Sigmoid colon (tissue), 7 donors: Measurements from ENCODE around the gene CD300H. TPM values are rescaled to one million over a fixed set of nuclear protein-coding genes. Genes with fewer than 3 reads are reported as not detected.
A peak's percentile ranks its signal among the peaks of the same experiment; 100 is the strongest.
"Not testable (repeated sequence)": the region's sequence is repeated elsewhere in the genome, so short reads cannot be mapped to it uniquely, and the experiment has no call there.

Source experiments
- DNase-seq: peaks from one replicate; pipeline ENCODE4 v3.0.0-alpha.2; 2019
- H3K27ac ChIP-seq, 4 donors: fragments of 200-600 bp; sonication (generic); one replicate each; pipeline ENCODE4 v1.5.1; 2016 to 2019; ENCODE audit warnings: mild to moderate bottlenecking in 1 of 4
- H3K27me3 ChIP-seq, 3 donors: fragments of 200-600 bp; sonication (generic); one replicate each; pipeline ENCODE4 v1.5.1; 2019; ENCODE audit warnings: mild to moderate bottlenecking in 1 of 3
- H3K36me3 ChIP-seq, 4 donors: fragments of 200-600 bp; sonication (generic); one replicate each; pipeline ENCODE4 v1.5.1; 2016 to 2019
- H3K4me1 ChIP-seq, 4 donors: fragments of 200-600 bp; sonication (generic); one replicate each; pipeline ENCODE4 v1.5.1; 2017 to 2019
- H3K4me3 ChIP-seq, 4 donors: fragments of 200-600 bp; sonication (generic); one replicate each; pipeline ENCODE4 v1.5.1; 2017 to 2019; ENCODE audit warnings: mild to moderate bottlenecking in 2 of 4, moderate library complexity in 1 of 4
- H3K9me3 ChIP-seq, 4 donors: fragments of 200-600 bp in 3 of 4; sonication (generic) in 3 of 4; one replicate each; pipeline versions ENCODE4 v1.5.1 to v1.6.1; 2013 to 2019
- CTCF ChIP-seq, 4 experiments: fragments of 450-650 bp in 3 of 4; fragments of 200-600 bp in 1 of 4; IDR thresholded peaks; one replicate each; pipeline ENCODE4 v1.5.1; 2016 to 2019; ENCODE audit warnings: antibody characterized with exemption in 4 of 4, mild to moderate bottlenecking in 3 of 4, moderate library complexity in 2 of 4
- EP300 ChIP-seq, 4 donors: sonication (generic); formaldehyde crosslinking; IDR thresholded peaks; one replicate each; pipeline ENCODE4 v1.6.1; 2017; ENCODE audit warnings: antibody characterized with exemption in 4 of 4
- POLR2A ChIP-seq, 2 donors: fragments of 450-650 bp; IDR thresholded peaks; one replicate each; pipeline ENCODE4 v1.6.1; 2016; ENCODE audit warnings: antibody characterized with exemption in 2 of 2, mild to moderate bottlenecking in 2 of 2, moderate library complexity in 2 of 2
- POLR2AphosphoS5 ChIP-seq, 4 donors: sonication (generic); formaldehyde crosslinking; IDR thresholded peaks; one replicate each; pipeline ENCODE4 v1.6.1; 2017; ENCODE audit warnings: antibody characterized with exemption in 4 of 4
- WGBS, 2 donors: extraction: QIAGEN DNeasy Blood & Tissue Kit; methylation state at CpG; one replicate each; pipeline ENCODE4 v1.1.7; 2013; 5-methylcytosine and 5-hydroxymethylcytosine counted together
- intact Hi-C: fragments of 100-400 bp; cut with DNase I; formaldehyde crosslinking; loops from one replicate; pipeline ENCODE4 v1.15.1; 2023
- polyA plus RNA-seq, 3 donors: library from polyadenylated mRNA; stranded (reverse); fragments of 200-250 nt; gene quantifications; one replicate each; pipeline ENCODE4 v1.2.3, GENCODE V29; 2013
- total RNA-seq, 4 donors: library from RNA; depleted of rRNA; stranded (reverse); fragments of >200 nt; gene quantifications; one replicate each; pipeline ENCODE4 v1.1.0, GENCODE V29; 2016
- donor health status: healthy with polysubstance abuse.
- donor health status: Bipolar disorder and iron deficiency.
- donor health status: healthy.

CD300H gene
- total and polyA plus RNA-seq, 7 donors, result 0.20 TPM; not detected in 6

DNA sequence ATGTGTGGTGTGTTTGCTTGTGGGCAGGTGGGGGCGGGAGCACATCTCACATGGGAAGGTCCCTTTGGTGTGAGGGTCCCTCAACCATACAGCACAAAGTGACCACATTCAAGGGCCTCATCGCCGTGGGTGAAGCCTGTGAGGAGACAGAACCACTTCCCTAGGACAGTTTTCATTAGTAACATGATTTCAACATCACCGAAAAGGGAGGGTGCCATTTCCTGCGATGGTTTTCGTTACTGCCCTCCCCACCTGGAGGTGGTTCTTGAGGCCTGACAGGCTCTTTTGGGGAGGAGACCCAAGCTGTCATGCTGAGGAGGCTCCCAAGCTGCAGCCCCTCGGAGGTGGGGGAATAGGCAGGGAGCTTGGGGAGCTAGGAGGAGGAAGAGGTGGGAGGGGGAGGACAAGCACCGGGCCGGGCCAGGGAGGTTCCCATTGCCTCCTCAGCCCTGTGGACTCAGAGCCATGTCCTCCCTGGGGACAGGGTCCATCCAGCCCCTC is 45.6 kb downstream of the CD300H start:
- intact Hi-C loops, result no loop called here
- Histone ChIP-seq H3K36me3 (no peaks in the 10 kb centered on the region), H3K27me3 (no peaks in the 10 kb centered on the region), H3K4me3 (no peak overlapping the region), H3K27ac (peak overlapping the region in 3 of 4 donors; percentile 55 to 70 (median 62)), H3K4me1 (no peaks in the 10 kb centered on the region), H3K9me3 (peaks cover 0 to 6% (median 0%) of the 10 kb centered on the region in 4 donors)
- DNase-seq, result no peak
- TF ChIP-seq POLR2AphosphoS5 (IDR thresholded peaks at IDR 0.05) (no peak), POLR2A (IDR thresholded peaks at IDR 0.05) (no peak), EP300 (IDR thresholded peaks at IDR 0.05) (no peak), CTCF (IDR thresholded peaks at IDR 0.05) (no peak)
- WGBS, 2 donors, result 48 to 79% methylated on average over 9 of the region's 9 CpGs

- 80 to 91% methylated on average over 21 of the region's 21 CpGs for WGBS, 2 donors
- no peak overlapping the region for H3K4me3 ChIP-seq
- intact Hi-C loops, result no loop called here
- no peaks in the 10 kb centered on the region for H3K4me1 ChIP-seq
- peak overlapping the region; percentile 27 to 70 (median 58) for H3K27ac ChIP-seq
- H3K36me3 ChIP-seq, result no peaks in the 10 kb centered on the region
- TF ChIP-seq POLR2AphosphoS5 (IDR thresholded peaks at IDR 0.05) (peak in 1 of 4 donors; percentile 36), EP300 (IDR thresholded peaks at IDR 0.05) (peak in 1 of 4 donors; percentile 35), POLR2A (IDR thresholded peaks at IDR 0.05) (no peak), CTCF (IDR thresholded peaks at IDR 0.05) (no peak)
- no peaks in the 10 kb centered on the region for H3K27me3 ChIP-seq
- DNase-seq, result no peak
- H3K9me3 ChIP-seq, result peaks cover 0 to 6% (median 0%) of the 10 kb centered on the region in 4 donors
Measured at GRCh38 chr17:74520790-74521480, 46.4 kb downstream of the CD300H start.

DNA sequence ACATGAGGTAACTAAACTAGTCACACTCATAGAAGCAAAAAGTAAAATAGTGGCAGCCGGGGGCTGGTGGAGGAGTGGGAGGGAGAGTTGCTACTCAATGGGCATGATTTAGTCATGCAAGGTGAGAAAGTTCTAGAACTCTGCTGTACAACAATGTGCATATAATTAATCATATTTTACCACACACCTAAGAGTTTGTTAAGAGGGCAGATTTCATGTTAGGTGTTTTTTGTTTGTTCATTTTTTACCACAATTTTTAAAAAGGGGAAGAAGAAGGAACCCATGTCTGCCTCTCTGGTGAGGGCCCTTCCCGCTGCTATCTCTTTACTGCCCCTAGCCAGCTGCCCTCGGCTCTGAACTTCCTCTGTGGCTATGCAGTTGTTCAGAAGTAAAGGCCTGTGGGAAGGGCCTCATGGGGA is 47.3 kb downstream of the CD300H start:
- WGBS, 2 donors, result 48 to 69% methylated on average over 3 of the region's 3 CpGs
- H3K27me3 ChIP-seq, result no peaks in the 10 kb centered on the region
- H3K27ac ChIP-seq, result peak overlapping the region in 2 of 4 donors; percentile 12 to 62
- H3K4me1 ChIP-seq, result no peaks in the 10 kb centered on the region
- intact Hi-C loops, result no loop called here
- peaks cover 0 to 6% (median 0%) of the 10 kb centered on the region in 4 donors for H3K9me3 ChIP-seq
- H3K36me3 ChIP-seq, result no peaks in the 10 kb centered on the region
- TF ChIP-seq CTCF (IDR thresholded peaks at IDR 0.05) (no peak), POLR2AphosphoS5 (IDR thresholded peaks at IDR 0.05) (no peak), POLR2A (IDR thresholded peaks at IDR 0.05) (no peak)
- no peak for DNase-seq
- H3K4me3 ChIP-seq, result no peak overlapping the region

DNA sequence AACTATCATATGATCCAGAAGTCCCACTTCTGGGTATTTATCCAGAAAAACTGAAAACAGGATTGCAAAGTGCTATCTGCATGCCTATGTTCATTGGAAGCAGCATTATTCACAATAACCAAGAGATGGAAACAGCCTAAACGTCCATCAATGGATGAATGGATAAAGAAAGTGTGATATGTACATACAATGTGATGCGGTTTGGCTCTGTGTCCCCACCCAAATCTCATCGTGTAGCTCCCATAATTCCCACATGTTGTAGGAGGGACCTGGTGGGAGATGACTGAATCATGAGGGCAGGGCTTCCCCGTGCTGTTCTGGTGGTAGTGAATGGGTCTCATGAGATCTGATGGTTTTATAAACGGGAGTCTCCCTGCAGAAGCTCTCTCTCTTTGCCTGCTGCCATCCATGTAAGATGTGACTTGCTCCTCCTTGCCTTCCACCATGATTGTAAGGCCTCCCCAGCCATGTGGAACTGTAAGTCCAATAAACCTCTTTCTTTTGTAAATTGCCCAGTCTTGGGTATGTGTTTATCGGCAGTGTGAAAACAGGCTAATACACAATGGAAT is 48.8 kb downstream of the CD300H start:
- WGBS, 2 donors, result 82 to 90% methylated on average over 6 of the region's 6 CpGs

GRCh38 chr17:74516561-74517328 is 50.6 kb downstream of the CD300H start:
- no peaks in the 10 kb centered on the region for H3K36me3 ChIP-seq
- DNase-seq, result no peak
- no peak overlapping the region for H3K4me3 ChIP-seq
- intact Hi-C loops, result no loop called here
- peaks cover 0 to 9% (median 0%) of the 10 kb centered on the region in 3 donors for H3K27me3 ChIP-seq
- no peak overlapping the region for H3K27ac ChIP-seq
- no peak for TF ChIP-seq CTCF (IDR thresholded peaks at IDR 0.05)
- TF ChIP-seq EP300 (IDR thresholded peaks at IDR 0.05), result no peak
- TF ChIP-seq POLR2A (IDR thresholded peaks at IDR 0.05), result no peak
- no peak for TF ChIP-seq POLR2AphosphoS5 (IDR thresholded peaks at IDR 0.05)
- no peaks in the 10 kb centered on the region for H3K4me1 ChIP-seq
- H3K9me3 ChIP-seq, result no peaks in the 10 kb centered on the region
- WGBS, 2 donors, result 87 to 95% methylated on average over 3 of the region's 3 CpGs

More for the DNA sequence above, 48.8 kb downstream of the CD300H start:
- H3K4me1 ChIP-seq, H3K9me3 ChIP-seq, H3K4me3 ChIP-seq, H3K27ac ChIP-seq, intact Hi-C loops, H3K36me3 ChIP-seq, H3K27me3 ChIP-seq, DNase-seq: not testable (repeated sequence)
